ENCODE results near the gene IGFBP1.

DNA sequence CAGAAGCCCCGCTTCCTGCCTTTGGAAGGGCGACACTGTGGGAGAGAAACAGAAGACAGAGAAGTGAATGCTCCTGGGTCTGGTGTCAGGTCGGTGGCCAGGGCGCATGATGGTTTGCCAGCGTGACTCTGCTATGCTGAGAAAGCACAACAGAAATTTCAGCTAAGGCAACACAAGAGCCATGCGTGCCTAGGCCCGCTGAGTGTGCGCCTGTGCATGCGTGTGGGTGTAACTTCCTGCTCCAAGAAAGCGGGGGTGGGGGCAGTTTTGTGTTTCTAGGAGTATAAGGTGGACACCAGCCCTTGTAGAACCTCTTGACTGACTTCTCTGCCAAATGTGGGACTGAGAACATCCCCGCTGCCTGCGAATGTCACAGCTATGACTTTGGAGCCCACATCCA lies 26.6 kb downstream of the IGFBP1 start:
- TF ChIP-seq POLR2A (IDR thresholded peaks at IDR 0.05): no peak
- TF ChIP-seq, protein P1, sequence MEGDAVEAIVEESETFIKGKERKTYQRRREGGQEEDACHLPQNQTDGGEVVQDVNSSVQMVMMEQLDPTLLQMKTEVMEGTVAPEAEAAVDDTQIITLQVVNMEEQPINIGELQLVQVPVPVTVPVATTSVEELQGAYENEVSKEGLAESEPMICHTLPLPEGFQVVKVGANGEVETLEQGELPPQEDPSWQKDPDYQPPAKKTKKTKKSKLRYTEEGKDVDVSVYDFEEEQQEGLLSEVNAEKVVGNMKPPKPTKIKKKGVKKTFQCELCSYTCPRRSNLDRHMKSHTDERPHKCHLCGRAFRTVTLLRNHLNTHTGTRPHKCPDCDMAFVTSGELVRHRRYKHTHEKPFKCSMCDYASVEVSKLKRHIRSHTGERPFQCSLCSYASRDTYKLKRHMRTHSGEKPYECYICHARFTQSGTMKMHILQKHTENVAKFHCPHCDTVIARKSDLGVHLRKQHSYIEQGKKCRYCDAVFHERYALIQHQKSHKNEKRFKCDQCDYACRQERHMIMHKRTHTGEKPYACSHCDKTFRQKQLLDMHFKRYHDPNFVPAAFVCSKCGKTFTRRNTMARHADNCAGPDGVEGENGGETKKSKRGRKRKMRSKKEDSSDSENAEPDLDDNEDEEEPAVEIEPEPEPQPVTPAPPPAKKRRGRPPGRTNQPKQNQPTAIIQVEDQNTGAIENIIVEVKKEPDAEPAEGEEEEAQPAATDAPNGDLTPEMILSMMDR (IDR thresholded peaks at IDR 0.05): no peak
